Fibroblast of skin of scalp (primary cell): ENCODE data around the gene GCSAML. TPM values are rescaled to one million over a fixed set of nuclear protein-coding genes. Genes with fewer than 3 reads are reported as not detected.
A peak's percentile ranks its signal among the peaks of the same experiment; 100 is the strongest.
"Not testable (repeated sequence)": the region's sequence is repeated elsewhere in the genome, so short reads cannot be mapped to it uniquely, and the experiment has no call there.

Experiments
- DNase-seq: peaks from one replicate; pipeline ENCODE4 v3.0.0-alpha.2; 2013
- polyA plus RNA-seq, 2 experiments: library from polyadenylated mRNA; unstranded; fragments of 120-200 nt; gene quantifications; one replicate each; pipeline ENCODE4 v1.2.1, GENCODE V29; 2013; ENCODE audit not compliant: insufficient read length in 2 of 2

GCSAML gene
- polyA plus RNA-seq (2013, experiment 1 of 2; ENCODE audit: insufficient read length) = not detected
- polyA plus RNA-seq (2013, experiment 2 of 2; ENCODE audit: insufficient read length) = not detected

GRCh38 chr1:247548769-247549182, at the start of gene GCSAML:
TSS of gene GCSAML (plus strand) at chr1:247549134. CDS start at chr1:247549192, 58 bp downstream.
- DNase-seq = no peak

GRCh38 chr1:247500865-247501264, 48.1 kb upstream of the GCSAML start:
- no peak for DNase-seq

GRCh38 chr1:247506831-247507230, 42.1 kb upstream of the GCSAML start:
- DNase-seq = no peak

- DNase-seq = no peak
Observed at GRCh38 chr1:247517795-247518612, 30.9 kb upstream of the GCSAML start.

- no peak for DNase-seq
Observed at GRCh38 chr1:247518613-247518891, 30.4 kb upstream of the GCSAML start.

- not testable (repeated sequence) for DNase-seq
Observed at GRCh38 chr1:247521886-247522285, 27.0 kb upstream of the GCSAML start.

GRCh38 chr1:247528812-247529474, 20.0 kb upstream of the GCSAML start:
- no peak for DNase-seq

- DNase-seq = no peak
Observed at GRCh38 chr1:247529771-247530355, 19.1 kb upstream of the GCSAML start.

- DNase-seq = no peak
Observed at GRCh38 chr1:247530785-247531184, 18.1 kb upstream of the GCSAML start.

GRCh38 chr1:247531937-247532336, 17.0 kb upstream of the GCSAML start:
- DNase-seq = no peak

- no peak for DNase-seq
Observed at GRCh38 chr1:247535402-247535801, 13.5 kb upstream of the GCSAML start.

GRCh38 chr1:247536340-247536739, 12.6 kb upstream of the GCSAML start, which contains the start of gene OR2C3:
TSS of gene OR2C3 (minus strand) at chr1:247536440. CDS start at chr1:247532511, 3,929 bp downstream.
- no peak for DNase-seq

- DNase-seq = no peak
Observed at GRCh38 chr1:247538561-247538960, 10.4 kb upstream of the GCSAML start.

GRCh38 chr1:247539215-247539614, 9.7 kb upstream of the GCSAML start:
- DNase-seq = no peak

- no peak for DNase-seq
Observed at GRCh38 chr1:247540581-247540980, 8.4 kb upstream of the GCSAML start.

GRCh38 chr1:247542811-247543210, 6.1 kb upstream of the GCSAML start:
- DNase-seq = no peak

GRCh38 chr1:247548092-247548491, 842 bp upstream of the GCSAML start:
- DNase-seq = no peak

- DNase-seq = peak; percentile 26
Observed at GRCh38 chr1:247551721-247552120, 2.8 kb downstream of the GCSAML start.

- no peak for DNase-seq
Observed at GRCh38 chr1:247552231-247552630, 3.3 kb downstream of the GCSAML start.

GRCh38 chr1:247557926-247558674, 9.2 kb downstream of the GCSAML start:
- DNase-seq = peak; percentile 6

GRCh38 chr1:247561711-247562110, 12.8 kb downstream of the GCSAML start:
- no peak for DNase-seq

- DNase-seq = no peak
Observed at GRCh38 chr1:247562198-247562597, 13.3 kb downstream of the GCSAML start.

- no peak for DNase-seq
Observed at GRCh38 chr1:247574236-247574635, 25.3 kb downstream of the GCSAML start.
